GM10266 (cell line): ENCODE results near the gene CLIC1.
A peak's percentile ranks its signal among the peaks of the same experiment; 100 is the strongest.

Experiments used
- DNase-seq: peaks from one replicate; pipeline ENCODE4 v3.0.0; 2012; ENCODE audit errors: extremely low spot score
- TF ChIP-seq, protein P1 (sequence below): IDR thresholded peaks from 2 replicates; pipeline ENCODE4 v1.5.1; 2012; ENCODE audit warnings: mild to moderate bottlenecking, low read depth; ENCODE audit not compliant: control insufficient read depth, insufficient read depth; ENCODE audit errors: missing control alignments

The CLIC1 gene

DNA sequence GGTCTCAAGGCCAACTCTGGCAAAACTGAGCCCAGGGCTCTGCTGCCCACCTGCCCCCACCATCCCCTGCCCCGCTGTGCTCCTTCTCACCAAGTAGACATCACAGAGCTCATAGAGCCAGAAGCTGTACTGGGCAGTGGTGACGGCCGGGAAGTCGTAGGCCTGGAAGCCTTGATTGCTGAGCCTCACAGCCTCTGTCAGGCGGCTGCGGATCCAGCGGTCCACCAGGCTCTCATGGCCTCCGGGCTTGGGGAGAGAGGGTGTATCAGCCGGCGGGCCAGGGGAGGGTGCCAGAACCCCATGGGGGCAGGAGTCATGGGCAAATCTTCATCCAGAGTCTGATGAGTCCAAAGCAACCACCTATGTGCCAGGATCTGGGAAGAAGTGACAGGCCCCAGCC is 43.6 kb upstream of the CLIC1 start:
- DNase-seq, result no peak
- TF ChIP-seq, protein P1, sequence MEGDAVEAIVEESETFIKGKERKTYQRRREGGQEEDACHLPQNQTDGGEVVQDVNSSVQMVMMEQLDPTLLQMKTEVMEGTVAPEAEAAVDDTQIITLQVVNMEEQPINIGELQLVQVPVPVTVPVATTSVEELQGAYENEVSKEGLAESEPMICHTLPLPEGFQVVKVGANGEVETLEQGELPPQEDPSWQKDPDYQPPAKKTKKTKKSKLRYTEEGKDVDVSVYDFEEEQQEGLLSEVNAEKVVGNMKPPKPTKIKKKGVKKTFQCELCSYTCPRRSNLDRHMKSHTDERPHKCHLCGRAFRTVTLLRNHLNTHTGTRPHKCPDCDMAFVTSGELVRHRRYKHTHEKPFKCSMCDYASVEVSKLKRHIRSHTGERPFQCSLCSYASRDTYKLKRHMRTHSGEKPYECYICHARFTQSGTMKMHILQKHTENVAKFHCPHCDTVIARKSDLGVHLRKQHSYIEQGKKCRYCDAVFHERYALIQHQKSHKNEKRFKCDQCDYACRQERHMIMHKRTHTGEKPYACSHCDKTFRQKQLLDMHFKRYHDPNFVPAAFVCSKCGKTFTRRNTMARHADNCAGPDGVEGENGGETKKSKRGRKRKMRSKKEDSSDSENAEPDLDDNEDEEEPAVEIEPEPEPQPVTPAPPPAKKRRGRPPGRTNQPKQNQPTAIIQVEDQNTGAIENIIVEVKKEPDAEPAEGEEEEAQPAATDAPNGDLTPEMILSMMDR, result no peak

GRCh38 chr6:31778999-31779885 is 42.9 kb upstream of the CLIC1 start:
- DNase-seq, result no peak
- TF ChIP-seq, protein P1, result no peak

DNA sequence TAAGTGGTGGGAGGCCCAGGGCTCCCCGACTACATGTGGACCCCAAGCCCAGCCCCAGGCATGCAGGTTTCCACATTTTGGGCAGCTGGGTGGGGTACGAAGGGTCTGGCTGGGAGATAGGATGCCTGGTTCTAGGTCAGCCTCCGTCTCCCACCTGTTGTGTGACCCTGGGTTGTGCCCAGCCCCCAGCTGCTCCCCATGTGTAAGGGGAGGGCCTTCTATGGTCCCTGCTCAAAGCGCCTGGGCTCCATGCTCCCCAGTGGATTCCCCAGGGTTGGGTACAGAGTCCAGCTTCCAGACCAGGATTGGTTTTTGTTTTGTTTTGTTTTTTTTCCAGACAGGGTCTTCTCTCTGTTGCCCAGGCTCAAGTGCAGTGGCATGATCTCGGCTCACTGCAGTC is 41.9 kb upstream of the CLIC1 start:
- TF ChIP-seq, protein P1, result no peak
- no peak for DNase-seq

GRCh38 chr6:31777667-31778050 is 41.3 kb upstream of the CLIC1 start:
- DNase-seq, result no peak
- TF ChIP-seq, protein P1, result no peak

DNA sequence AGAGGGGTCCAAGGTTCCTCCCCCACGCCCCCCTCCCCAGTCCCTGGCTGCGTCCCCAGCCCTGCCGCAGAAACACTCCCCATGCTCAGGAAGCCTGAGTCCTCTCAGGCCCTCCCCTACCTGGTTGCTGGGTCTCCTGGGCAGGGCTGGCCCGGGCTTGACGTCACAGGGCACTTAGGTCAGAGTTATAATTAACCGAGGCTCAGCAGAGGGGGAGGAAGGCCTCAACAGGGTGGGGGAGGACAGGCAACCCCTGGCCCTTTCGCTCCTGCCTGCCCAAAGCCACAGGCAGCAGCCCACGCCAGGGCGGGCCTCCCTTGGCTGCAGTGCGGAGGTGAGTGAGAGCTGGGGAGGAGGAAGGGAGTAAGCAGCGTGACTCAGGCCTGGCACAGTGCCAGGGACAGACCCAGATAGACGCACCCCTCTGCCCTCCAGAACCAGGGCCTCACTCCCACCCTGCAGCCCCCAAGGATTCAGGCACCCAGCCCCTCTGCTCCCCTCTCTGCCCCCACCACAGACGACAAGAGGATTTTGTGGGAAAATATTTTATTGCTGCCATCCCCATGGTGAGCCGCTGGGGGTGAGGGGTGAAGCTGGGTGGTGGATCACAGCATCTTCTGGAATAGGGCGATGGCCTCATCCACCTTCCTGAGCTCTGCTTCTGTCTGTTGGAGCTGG is 40.8 kb upstream of the CLIC1 start, which contains the start of gene VWA7:
Gene VWA7, minus strand, starts transcription at position 340 of the 678 bp plus-strand sequence. CDS start 549 bp downstream, outside the sequence.
- DNase-seq, result peak; percentile 96
- TF ChIP-seq, protein P1, result no peak

DNA sequence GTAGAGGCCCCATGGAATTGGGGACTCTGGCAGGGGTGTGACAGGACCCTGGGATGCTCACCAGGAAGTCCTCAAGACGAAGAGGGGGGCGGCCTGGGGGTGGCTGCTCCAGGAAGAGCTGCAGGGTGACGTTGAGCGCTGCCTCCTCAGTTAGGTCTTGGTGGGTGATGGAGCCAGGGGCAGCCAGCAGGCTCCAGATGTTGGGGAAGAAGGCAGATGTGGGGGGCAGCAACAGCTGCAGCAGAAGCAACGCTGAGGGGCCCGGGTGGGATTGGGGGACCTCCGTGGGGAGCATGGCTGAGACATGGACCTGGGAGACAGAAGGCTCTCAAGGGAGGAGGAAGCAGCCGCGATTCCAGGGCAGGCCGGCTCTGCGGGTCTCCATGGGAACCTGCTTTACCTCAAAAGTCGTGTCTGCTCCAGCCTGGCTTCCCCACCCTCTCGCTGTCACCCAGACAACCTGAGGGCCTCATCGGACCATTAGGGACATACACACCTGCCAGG is 40.2 kb upstream of the CLIC1 start:
- DNase-seq, result no peak
- TF ChIP-seq, protein P1, result no peak
